SK-MEL-5 (cell line): ENCODE data around the gene FGF12. TPM values are rescaled to one million over a fixed set of nuclear protein-coding genes. Genes with fewer than 3 reads are reported as not detected.

ENCODE experiments used
- DNase-seq: peaks from one replicate; pipeline ENCODE4 v3.0.0-alpha.2; 2016; ENCODE audit warnings: low read depth, low spot score
- in situ Hi-C: cut with HindIII; loops from 2 replicates; pipeline ENCODE4 v1.10.0; 2016; ENCODE audit warnings: low sequenced_read_pairs, high pct_unique_total_duplicates, low pct_unique_long_range_greater_than_20kb
- total RNA-seq: library from RNA; depleted of rRNA; stranded (reverse); fragments of >200 nt; shearing (Covaris generic); gene quantifications from 2 replicates; pipeline ENCODE4 v1.2.3, GENCODE V29; 2014

The FGF12 gene
- total RNA-seq, 1 experiment from 2014 or later: 32.5 TPM

- in situ Hi-C loops: no loop called here
- no peak for DNase-seq
Measured at GRCh38 chr3:192409201-192409837, 318.0 kb downstream of the FGF12 start.

- no peak for DNase-seq
- in situ Hi-C loops: no loop called here
Measured at GRCh38 chr3:192408647-192409200, 318.6 kb downstream of the FGF12 start.

GRCh38 chr3:192408007-192408646 is 319.2 kb downstream of the FGF12 start:
- DNase-seq: no peak
- in situ Hi-C loops: no loop called here

GRCh38 chr3:192399767-192400166 is 327.6 kb downstream of the FGF12 start:
- in situ Hi-C loops: no loop called here
- DNase-seq: no peak

- no peak for DNase-seq
- in situ Hi-C loops: no loop called here
Measured at GRCh38 chr3:192397012-192397411, 330.3 kb downstream of the FGF12 start.

GRCh38 chr3:192395506-192395905 is 331.8 kb downstream of the FGF12 start:
- in situ Hi-C loops: no loop called here
- DNase-seq: no peak

- DNase-seq: no peak
- in situ Hi-C loops: no loop called here
Measured at GRCh38 chr3:192392986-192393385, 334.4 kb downstream of the FGF12 start.

- no peak for DNase-seq
- in situ Hi-C loops: no loop called here
Measured at GRCh38 chr3:192382861-192383260, 344.5 kb downstream of the FGF12 start.

- in situ Hi-C loops: no loop called here
Measured at GRCh38 chr3:192373586-192373985, 353.8 kb downstream of the FGF12 start.

GRCh38 chr3:192373032-192373431 is 354.3 kb downstream of the FGF12 start:
- in situ Hi-C loops: no loop called here
- DNase-seq: no peak

More at GRCh38 chr3:192373586-192373985, 353.8 kb downstream of the FGF12 start:
- no peak for DNase-seq

- in situ Hi-C loops: no loop called here
- no peak for DNase-seq
Measured at GRCh38 chr3:192372616-192373015, 354.7 kb downstream of the FGF12 start.

- in situ Hi-C loops: no loop called here
- no peak for DNase-seq
Measured at GRCh38 chr3:192371870-192372400, 355.4 kb downstream of the FGF12 start.

GRCh38 chr3:192367616-192368015 is 359.7 kb downstream of the FGF12 start:
- DNase-seq: no peak
- in situ Hi-C loops: no loop called here

GRCh38 chr3:192366916-192367315 is 360.4 kb downstream of the FGF12 start:
- in situ Hi-C loops: no loop called here

GRCh38 chr3:192365571-192365970 is 361.8 kb downstream of the FGF12 start:
- in situ Hi-C loops: no loop called here
- DNase-seq: no peak

More at GRCh38 chr3:192366916-192367315, 360.4 kb downstream of the FGF12 start:
- no peak for DNase-seq

GRCh38 chr3:192364316-192364715 is 363.0 kb downstream of the FGF12 start:
- in situ Hi-C loops: no loop called here
- no peak for DNase-seq

- in situ Hi-C loops: no loop called here
- DNase-seq: no peak
Measured at GRCh38 chr3:192354687-192355086, 372.7 kb downstream of the FGF12 start.

GRCh38 chr3:192352142-192352541 is 375.2 kb downstream of the FGF12 start:
- in situ Hi-C loops: no loop called here
- DNase-seq: no peak

- no peak for DNase-seq
- in situ Hi-C loops: no loop called here
Measured at GRCh38 chr3:192351441-192351840, 375.9 kb downstream of the FGF12 start.
